Measurements from ENCODE around the gene CKMT2.

CKMT2 gene

GRCh38 chr5:81230416-81230815 is 2.7 kb upstream of the CKMT2 start:
- Histone ChIP-seq H3K27ac (ENCODE audit: low read depth, low read length) (no peak overlapping the region), H3K4ac (ENCODE audit: low read depth, low read length) (no peak overlapping the region), H3K79me1 (ENCODE audit: low read length) (no peaks in the 10 kb centered on the region), H3K56ac (ENCODE audit: low read length) (no peak overlapping the region), H3K4me3 (ENCODE audit: low read length) (no peak overlapping the region), H2BK5ac (ENCODE audit: low read length) (no peak overlapping the region), H3K4me2 (ENCODE audit: low read length) (no peak overlapping the region), H4K5ac (ENCODE audit: low read length) (no peak overlapping the region), H2AK5ac (ENCODE audit: low read length) (no peak overlapping the region), H2BK120ac (ENCODE audit: low read depth, low read length) (no peak overlapping the region), H3K23ac (ENCODE audit: low read length) (no peak overlapping the region), H3K27me3 (ENCODE audit: insufficient read depth, low read length, poor library complexity) (no peaks in the 10 kb centered on the region), H3K18ac (ENCODE audit: low read length) (no peak overlapping the region), H2BK15ac (replicated peaks; ENCODE audit: low read depth) (no peak overlapping the region), H3K4me1 (ENCODE audit: control insufficient read depth, low read depth, low read length) (peaks cover 3% of the 10 kb centered on the region), H3K79me2 (ENCODE audit: control insufficient read depth, insufficient read depth, low read length) (no peaks in the 10 kb centered on the region), H4K8ac (ENCODE audit: low read depth, low read length) (no peak overlapping the region), H3K36me3 (ENCODE audit: control insufficient read depth, insufficient read depth, low read length) (no peaks in the 10 kb centered on the region), H3K9ac (ENCODE audit: low read length) (no peak overlapping the region)
- DNase-seq: no peak
- no CpG with 5 or more reads among the region's 8 CpGs for WGBS (ENCODE audit: extremely low coverage, insufficient coverage, low lambda C conversion rate)

GRCh38 chr5:81232464-81233079 is 550 bp upstream of the CKMT2 start:
- Histone ChIP-seq H3K79me1 (ENCODE audit: low read length) (no peaks in the 10 kb centered on the region), H2BK15ac (replicated peaks; ENCODE audit: low read depth) (no peak overlapping the region), H3K27ac (ENCODE audit: low read depth, low read length) (no peak overlapping the region), H4K5ac (ENCODE audit: low read length) (no peak overlapping the region), H3K79me2 (ENCODE audit: control insufficient read depth, insufficient read depth, low read length) (no peaks in the 10 kb centered on the region), H3K4ac (ENCODE audit: low read depth, low read length) (no peak overlapping the region), H4K8ac (ENCODE audit: low read depth, low read length) (no peak overlapping the region), H2BK120ac (ENCODE audit: low read depth, low read length) (no peak overlapping the region), H2BK5ac (ENCODE audit: low read length) (no peak overlapping the region), H3K9ac (ENCODE audit: low read length) (peak overlapping the region; percentile 10), H3K27me3 (ENCODE audit: insufficient read depth, low read length, poor library complexity) (no peaks in the 10 kb centered on the region), H3K56ac (ENCODE audit: low read length) (no peak overlapping the region), H3K23ac (ENCODE audit: low read length) (no peak overlapping the region), H3K4me1 (ENCODE audit: control insufficient read depth, low read depth, low read length) (peaks cover 3% of the 10 kb centered on the region), H3K36me3 (ENCODE audit: control insufficient read depth, insufficient read depth, low read length) (no peaks in the 10 kb centered on the region), H3K4me3 (ENCODE audit: low read length) (no peak overlapping the region), H2AK5ac (ENCODE audit: low read length) (no peak overlapping the region), H3K18ac (ENCODE audit: low read length) (no peak overlapping the region), H3K4me2 (ENCODE audit: low read length) (peak overlapping the region; percentile 25)
- no CpG with 5 or more reads among the region's 12 CpGs for WGBS (ENCODE audit: extremely low coverage, insufficient coverage, low lambda C conversion rate)
- no peak for DNase-seq

- H3K4ac ChIP-seq (ENCODE audit: low read depth, low read length): no peak overlapping the region
These were observed 1.2 kb downstream of the CKMT2 start for GRCh38 chr5:81234299-81234698.

GRCh38 chr5:81234801-81235200 is 1.7 kb downstream of the CKMT2 start:
- H3K4ac ChIP-seq (ENCODE audit: low read depth, low read length): no peak overlapping the region
- WGBS (ENCODE audit: extremely low coverage, insufficient coverage, low lambda C conversion rate): no CpG with 5 or more reads among the region's 3 CpGs
- no peaks in the 10 kb centered on the region for H3K27me3 ChIP-seq (ENCODE audit: insufficient read depth, low read length, poor library complexity)
- no peak overlapping the region for H3K4me3 ChIP-seq (ENCODE audit: low read length)
- H3K36me3 ChIP-seq (ENCODE audit: control insufficient read depth, insufficient read depth, low read length): no peaks in the 10 kb centered on the region
- H3K56ac ChIP-seq (ENCODE audit: low read length): no peak overlapping the region
- no peaks in the 10 kb centered on the region for H3K79me2 ChIP-seq (ENCODE audit: control insufficient read depth, insufficient read depth, low read length)
- H2BK120ac ChIP-seq (ENCODE audit: low read depth, low read length): no peak overlapping the region
- no peak overlapping the region for H3K18ac ChIP-seq (ENCODE audit: low read length)
- H3K4me1 ChIP-seq (ENCODE audit: control insufficient read depth, low read depth, low read length): peaks cover 3% of the 10 kb centered on the region
- no peak overlapping the region for H3K23ac ChIP-seq (ENCODE audit: low read length)
- no peak overlapping the region for H4K8ac ChIP-seq (ENCODE audit: low read depth, low read length)
- H2AK5ac ChIP-seq (ENCODE audit: low read length): no peak overlapping the region
- no peak overlapping the region for H3K4me2 ChIP-seq (ENCODE audit: low read length)
- no peak overlapping the region for H3K27ac ChIP-seq (ENCODE audit: low read depth, low read length)
- no peaks in the 10 kb centered on the region for H3K79me1 ChIP-seq (ENCODE audit: low read length)
- DNase-seq: peak; percentile 46
- no peak overlapping the region for H4K5ac ChIP-seq (ENCODE audit: low read length)
- no peak overlapping the region for H3K9ac ChIP-seq (ENCODE audit: low read length)
- H2BK5ac ChIP-seq (ENCODE audit: low read length): no peak overlapping the region
- H2BK15ac ChIP-seq (replicated peaks; ENCODE audit: low read depth): no peak overlapping the region

More at GRCh38 chr5:81234299-81234698, 1.2 kb downstream of the CKMT2 start:
- no CpG with 5 or more reads among the region's 7 CpGs for WGBS (ENCODE audit: extremely low coverage, insufficient coverage, low lambda C conversion rate)
- H3K4me2 ChIP-seq (ENCODE audit: low read length): no peak overlapping the region
- no peak overlapping the region for H2BK5ac ChIP-seq (ENCODE audit: low read length)
- H2BK15ac ChIP-seq (replicated peaks; ENCODE audit: low read depth): no peak overlapping the region
- no peak overlapping the region for H4K8ac ChIP-seq (ENCODE audit: low read depth, low read length)
- H3K4me1 ChIP-seq (ENCODE audit: control insufficient read depth, low read depth, low read length): peaks cover 3% of the 10 kb centered on the region
- no peaks in the 10 kb centered on the region for H3K36me3 ChIP-seq (ENCODE audit: control insufficient read depth, insufficient read depth, low read length)
- DNase-seq: peak; percentile 36
- H4K5ac ChIP-seq (ENCODE audit: low read length): no peak overlapping the region
- no peak overlapping the region for H2BK120ac ChIP-seq (ENCODE audit: low read depth, low read length)
- no peak overlapping the region for H3K18ac ChIP-seq (ENCODE audit: low read length)
- H3K56ac ChIP-seq (ENCODE audit: low read length): peak overlapping the region; percentile 11
- no peaks in the 10 kb centered on the region for H3K79me1 ChIP-seq (ENCODE audit: low read length)
- no peak overlapping the region for H2AK5ac ChIP-seq (ENCODE audit: low read length)
- no peaks in the 10 kb centered on the region for H3K27me3 ChIP-seq (ENCODE audit: insufficient read depth, low read length, poor library complexity)
- peak overlapping the region; percentile 3 for H3K9ac ChIP-seq (ENCODE audit: low read length)
- H3K79me2 ChIP-seq (ENCODE audit: control insufficient read depth, insufficient read depth, low read length): no peaks in the 10 kb centered on the region
- H3K4me3 ChIP-seq (ENCODE audit: low read length): no peak overlapping the region
- H3K27ac ChIP-seq (ENCODE audit: low read depth, low read length): no peak overlapping the region
- H3K23ac ChIP-seq (ENCODE audit: low read length): no peak overlapping the region

- no peak overlapping the region for H3K23ac ChIP-seq (ENCODE audit: low read length)
- no peak overlapping the region for H4K8ac ChIP-seq (ENCODE audit: low read depth, low read length)
- H3K36me3 ChIP-seq (ENCODE audit: control insufficient read depth, insufficient read depth, low read length): no peaks in the 10 kb centered on the region
- H3K4me2 ChIP-seq (ENCODE audit: low read length): no peak overlapping the region
- no peak overlapping the region for H3K4me3 ChIP-seq (ENCODE audit: low read length)
- no CpG with 5 or more reads among the region's 10 CpGs for WGBS (ENCODE audit: extremely low coverage, insufficient coverage, low lambda C conversion rate)
- no peaks in the 10 kb centered on the region for H3K79me2 ChIP-seq (ENCODE audit: control insufficient read depth, insufficient read depth, low read length)
- no peak overlapping the region for H4K5ac ChIP-seq (ENCODE audit: low read length)
- peaks cover 3% of the 10 kb centered on the region for H3K4me1 ChIP-seq (ENCODE audit: control insufficient read depth, low read depth, low read length)
- DNase-seq: no peak
- no peak overlapping the region for H3K9ac ChIP-seq (ENCODE audit: low read length)
- H3K79me1 ChIP-seq (ENCODE audit: low read length): peaks cover 1% of the 10 kb centered on the region
- no peak overlapping the region for H3K56ac ChIP-seq (ENCODE audit: low read length)
- no peak overlapping the region for H3K27ac ChIP-seq (ENCODE audit: low read depth, low read length)
- H3K4ac ChIP-seq (ENCODE audit: low read depth, low read length): no peak overlapping the region
- H2BK120ac ChIP-seq (ENCODE audit: low read depth, low read length): no peak overlapping the region
- no peak overlapping the region for H2BK5ac ChIP-seq (ENCODE audit: low read length)
- no peak overlapping the region for H2BK15ac ChIP-seq (replicated peaks; ENCODE audit: low read depth)
- H3K27me3 ChIP-seq (ENCODE audit: insufficient read depth, low read length, poor library complexity): no peaks in the 10 kb centered on the region
- H2AK5ac ChIP-seq (ENCODE audit: low read length): no peak overlapping the region
- no peak overlapping the region for H3K18ac ChIP-seq (ENCODE audit: low read length)
These were observed 2.4 kb downstream of the CKMT2 start for GRCh38 chr5:81235287-81236072.
